22Rv1 (cell line): Measurements from ENCODE around the gene RFX7.

ENCODE experiments used
- CTCF ChIP-seq: fragments of 450-650 bp; IDR thresholded peaks from 2 replicates; pipeline ENCODE4 v1.5.1; 2017; ENCODE audit warnings: mild to moderate bottlenecking
- ZFX ChIP-seq: fragments of 450-650 bp; IDR thresholded peaks from 2 replicates; pipeline ENCODE4 v1.6.1; 2017; ENCODE audit warnings: antibody characterized with exemption, borderline replicate concordance

GRCh38 chr15:56281145-56281544 lies 37.5 kb upstream of the RFX7 start:
- TF ChIP-seq CTCF (no peak), ZFX (no peak)
